Keratinocyte (primary cell): ENCODE data around the gene CPA3. TPM values are rescaled to one million over a fixed set of nuclear protein-coding genes. Genes with fewer than 3 reads are reported as not detected.

Experiments used
- DNase-seq: peaks from one replicate; pipeline ENCODE4 v3.0.0-alpha.2; 2011; ENCODE audit warnings: low read depth, missing footprints, low spot score
- FAIRE-seq: peaks from 2 replicates; lab custom pipeline; 2011; peaks lifted over from hg19 to GRCh38; lab: Jason Lieb, UNC
- H2AFZ ChIP-seq: 2 replicates; pipeline ENCODE4 v1.6.0; 2012; ENCODE audit warnings: low read length, control low read depth, inconsistent platforms; ENCODE audit not compliant: control insufficient read depth
- H3K27ac ChIP-seq: 2 replicates; pipeline ENCODE4 v1.5.1; 2011; ENCODE audit warnings: low read length; ENCODE audit not compliant: control insufficient read depth, insufficient read depth
- H3K27me3 ChIP-seq: 3 replicates; pipeline ENCODE4 v1.6.0; 2011; ENCODE audit warnings: low read length; ENCODE audit not compliant: control insufficient read depth, insufficient read depth; ENCODE audit errors: extremely low read depth
- H3K36me3 ChIP-seq, 2 experiments: 2 replicates in 1 of 2; 3 replicates in 1 of 2; pipeline ENCODE4 v1.5.1; 2011; ENCODE audit warnings: low read length in 2 of 2, mild to moderate bottlenecking in 1 of 2; ENCODE audit not compliant: control insufficient read depth in 2 of 2, insufficient read depth in 2 of 2; ENCODE audit errors: extremely low read depth in 1 of 2
- H3K4me1 ChIP-seq: 3 replicates; pipeline ENCODE4 v1.5.1; 2011; ENCODE audit warnings: low read length; ENCODE audit not compliant: control insufficient read depth, insufficient read depth; ENCODE audit errors: extremely low read depth
- H3K4me2 ChIP-seq: 3 replicates; pipeline ENCODE4 v1.6.0; 2011; ENCODE audit warnings: low read depth, low read length; ENCODE audit not compliant: control insufficient read depth, insufficient read depth; ENCODE audit errors: extremely low read depth
- H3K4me3 ChIP-seq, 3 experiments: fragments of 200-600 bp in 1 of 3; sonication (generic) in 1 of 3; 2 replicates in 2 of 3; 3 replicates in 1 of 3; pipeline ENCODE4 v1.5.1; 2011 to 2016; ENCODE audit warnings: low read length in 3 of 3, mild to moderate bottlenecking in 3 of 3, control low read depth in 2 of 3, inconsistent platforms in 1 of 3, low read depth in 1 of 3, mixed read lengths in 1 of 3, mixed run types in 1 of 3, moderate library complexity in 1 of 3; ENCODE audit not compliant: control insufficient read depth in 2 of 3, insufficient read depth in 2 of 3; ENCODE audit errors: extremely low read depth in 1 of 3
- H3K79me2 ChIP-seq: 2 replicates; pipeline ENCODE4 v1.6.0; 2012; ENCODE audit warnings: low read length; ENCODE audit not compliant: control insufficient read depth, insufficient read depth
- H3K9ac ChIP-seq: 3 replicates; pipeline ENCODE4 v1.6.0; 2011; ENCODE audit warnings: low read length; ENCODE audit not compliant: control insufficient read depth, insufficient read depth; ENCODE audit errors: extremely low read depth
- H3K9me1 ChIP-seq: 3 replicates; pipeline ENCODE4 v1.6.0; 2011; ENCODE audit warnings: low read length; ENCODE audit not compliant: control insufficient read depth, insufficient read depth; ENCODE audit errors: extremely low read depth
- H3K9me3 ChIP-seq: 2 replicates; pipeline ENCODE4 v1.5.1; 2012; ENCODE audit warnings: low read depth, low read length; ENCODE audit not compliant: control insufficient read depth
- H4K20me1 ChIP-seq: 3 replicates; pipeline ENCODE4 v1.6.0; 2011; ENCODE audit warnings: low read length; ENCODE audit not compliant: control insufficient read depth, insufficient read depth; ENCODE audit errors: extremely low read depth
- EZH2 ChIP-seq: IDR thresholded peaks from one replicate; pipeline ENCODE4 v1.6.1; 2012; ENCODE audit warnings: inconsistent platforms, mild to moderate bottlenecking, low read length, moderate library complexity
- dilution Hi-C: fragments of 300-500 bp; cut with MboI; formaldehyde crosslinking; loops from one replicate; pipeline ENCODE4 v1.7.0; 2020; ENCODE audit warnings: low sequenced_read_pairs; ENCODE audit not compliant: extremely low pct_ligation_motif_present
- polyA plus RNA-seq, 5 experiments: library from polyadenylated mRNA; depleted of rRNA in 3 of 5; stranded (reverse) in 3 of 5; stranded (forward) in 1 of 5; unstranded in 1 of 5; fragments of >200 nt; gene quantifications; 1 replicate in 1 of 5; 2 replicates in 3 of 5; 3 replicates in 1 of 5; pipeline versions ENCODE4 v1.2.1 to v1.2.3, GENCODE V29; 2011 to 2012; ENCODE audit warnings: missing spikeins in 2 of 5, low read depth in 1 of 5, low replicate concordance in 1 of 5
- TF ChIP-seq, protein P1 (sequence below), 3 experiments: IDR thresholded peaks in 1 of 3; conservative IDR thresholded peaks in 1 of 3; optimal IDR thresholded peaks in 1 of 3; 2 replicates in 2 of 3; 3 replicates in 1 of 3; pipeline versions ENCODE3 to v1.5.1; 2011; ENCODE audit warnings: low read length in 3 of 3, mild to moderate bottlenecking in 3 of 3, moderate library complexity in 2 of 3, control low read depth in 1 of 3, inconsistent platforms in 1 of 3; ENCODE audit not compliant: insufficient read depth in 2 of 3; ENCODE audit errors: extremely low read depth in 1 of 3

CPA3 gene
- polyA plus RNA-seq, 1 donor (not counting 4 experiments of a cell fraction or from before 2014, with no cell fraction given), result not detected

DNA sequence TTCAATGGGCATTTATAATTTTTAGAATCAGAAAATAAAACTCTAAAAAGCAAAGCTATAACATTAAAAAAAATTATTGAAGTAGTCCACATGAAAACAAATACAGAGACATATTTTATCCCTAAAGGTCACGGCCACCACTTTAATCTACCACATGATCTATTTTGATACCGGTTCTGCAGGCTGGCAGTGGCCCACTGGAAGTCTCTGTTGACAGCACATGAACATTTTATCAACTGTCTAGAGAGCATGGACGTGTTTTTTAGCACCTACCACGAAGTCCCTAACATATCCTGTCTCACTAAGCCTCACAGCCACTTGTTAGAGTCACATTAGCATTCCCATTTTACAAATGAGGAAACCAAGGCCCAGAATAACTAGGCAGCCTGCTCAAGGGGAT lies 1.8 kb upstream of the CPA3 start:
- no peak overlapping the region for H2AFZ ChIP-seq
- no peaks in the 10 kb centered on the region for H4K20me1 ChIP-seq
- H3K4me1 ChIP-seq, result no peaks in the 10 kb centered on the region
- H3K36me3 ChIP-seq, result no peaks in the 10 kb centered on the region
- H3K9ac ChIP-seq, result no peak overlapping the region
- no peaks in the 10 kb centered on the region for H3K9me3 ChIP-seq
- H3K79me2 ChIP-seq, result no peaks in the 10 kb centered on the region
- no peak overlapping the region for H3K4me3 ChIP-seq
- dilution Hi-C loops, result no loop called here
- no peaks in the 10 kb centered on the region for H3K9me1 ChIP-seq
- no peak overlapping the region for H3K27ac ChIP-seq
- H3K27me3 ChIP-seq, result no peaks in the 10 kb centered on the region
- DNase-seq (no peak), FAIRE-seq (no peak)
- H3K4me2 ChIP-seq, result no peak overlapping the region
- TF ChIP-seq, protein P1, sequence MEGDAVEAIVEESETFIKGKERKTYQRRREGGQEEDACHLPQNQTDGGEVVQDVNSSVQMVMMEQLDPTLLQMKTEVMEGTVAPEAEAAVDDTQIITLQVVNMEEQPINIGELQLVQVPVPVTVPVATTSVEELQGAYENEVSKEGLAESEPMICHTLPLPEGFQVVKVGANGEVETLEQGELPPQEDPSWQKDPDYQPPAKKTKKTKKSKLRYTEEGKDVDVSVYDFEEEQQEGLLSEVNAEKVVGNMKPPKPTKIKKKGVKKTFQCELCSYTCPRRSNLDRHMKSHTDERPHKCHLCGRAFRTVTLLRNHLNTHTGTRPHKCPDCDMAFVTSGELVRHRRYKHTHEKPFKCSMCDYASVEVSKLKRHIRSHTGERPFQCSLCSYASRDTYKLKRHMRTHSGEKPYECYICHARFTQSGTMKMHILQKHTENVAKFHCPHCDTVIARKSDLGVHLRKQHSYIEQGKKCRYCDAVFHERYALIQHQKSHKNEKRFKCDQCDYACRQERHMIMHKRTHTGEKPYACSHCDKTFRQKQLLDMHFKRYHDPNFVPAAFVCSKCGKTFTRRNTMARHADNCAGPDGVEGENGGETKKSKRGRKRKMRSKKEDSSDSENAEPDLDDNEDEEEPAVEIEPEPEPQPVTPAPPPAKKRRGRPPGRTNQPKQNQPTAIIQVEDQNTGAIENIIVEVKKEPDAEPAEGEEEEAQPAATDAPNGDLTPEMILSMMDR (optimal IDR thresholded peaks at IDR 0.05 in 1 of 3, IDR thresholded peaks at IDR 0.05 in 1 of 3, conservative IDR thresholded peaks at IDR 0.05 in 1 of 3; ENCODE audit: extremely low read depth in 1 of 3, insufficient read depth in 2 of 3, low read length in 3 of 3), result no peak
- no peak for TF ChIP-seq EZH2

DNA sequence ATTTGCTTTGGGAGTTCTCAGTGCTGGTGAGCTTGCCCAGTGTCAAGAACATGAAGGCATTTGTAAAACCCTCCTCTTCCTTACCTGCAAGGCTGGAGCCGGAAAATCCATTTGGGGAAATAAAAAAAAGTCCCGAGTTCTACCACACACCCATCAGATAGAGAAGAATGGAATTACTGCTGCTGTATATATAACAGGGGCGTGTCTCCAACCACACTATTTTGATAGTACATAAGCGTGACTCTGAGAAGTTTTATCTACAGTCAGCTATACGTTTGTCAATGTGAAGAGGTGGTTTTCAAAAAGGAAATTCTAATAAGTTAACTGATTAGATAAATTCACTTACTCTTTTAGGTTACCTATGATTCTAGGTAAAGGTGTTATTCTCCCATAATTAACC lies 1.3 kb upstream of the CPA3 start:
- H2AFZ ChIP-seq, result no peak overlapping the region
- H3K27ac ChIP-seq, result no peak overlapping the region
- no peak overlapping the region for H3K9ac ChIP-seq
- no peaks in the 10 kb centered on the region for H3K36me3 ChIP-seq
- no peak for FAIRE-seq
- H3K4me3 ChIP-seq, result no peak overlapping the region
- no peaks in the 10 kb centered on the region for H4K20me1 ChIP-seq
- no peaks in the 10 kb centered on the region for H3K9me1 ChIP-seq
- H3K4me1 ChIP-seq, result no peaks in the 10 kb centered on the region
- no peak for TF ChIP-seq EZH2
- TF ChIP-seq, protein P1 (optimal IDR thresholded peaks at IDR 0.05 in 1 of 3, IDR thresholded peaks at IDR 0.05 in 1 of 3, conservative IDR thresholded peaks at IDR 0.05 in 1 of 3; ENCODE audit: extremely low read depth in 1 of 3, insufficient read depth in 2 of 3, low read length in 3 of 3), result no peak
- no peak for DNase-seq
- H3K79me2 ChIP-seq, result no peaks in the 10 kb centered on the region
- no peak overlapping the region for H3K4me2 ChIP-seq
- no peaks in the 10 kb centered on the region for H3K9me3 ChIP-seq
- dilution Hi-C loops, result no loop called here
- no peaks in the 10 kb centered on the region for H3K27me3 ChIP-seq
